Measurements from ENCODE around the gene C6. TPM values are rescaled to one million over a fixed set of nuclear protein-coding genes. Genes with fewer than 3 reads are reported as not detected.

The C6 gene
- total and polyA plus RNA-seq, 2 of the 13 experiments (the other 11 are each of a cell fraction or from before 2014, with no cell fraction given): 0.28 to 4.7 TPM

GRCh38 chr5:41182666-41183065 lies 30.7 kb downstream of the C6 start (continued):
- TF ChIP-seq, protein P1, sequence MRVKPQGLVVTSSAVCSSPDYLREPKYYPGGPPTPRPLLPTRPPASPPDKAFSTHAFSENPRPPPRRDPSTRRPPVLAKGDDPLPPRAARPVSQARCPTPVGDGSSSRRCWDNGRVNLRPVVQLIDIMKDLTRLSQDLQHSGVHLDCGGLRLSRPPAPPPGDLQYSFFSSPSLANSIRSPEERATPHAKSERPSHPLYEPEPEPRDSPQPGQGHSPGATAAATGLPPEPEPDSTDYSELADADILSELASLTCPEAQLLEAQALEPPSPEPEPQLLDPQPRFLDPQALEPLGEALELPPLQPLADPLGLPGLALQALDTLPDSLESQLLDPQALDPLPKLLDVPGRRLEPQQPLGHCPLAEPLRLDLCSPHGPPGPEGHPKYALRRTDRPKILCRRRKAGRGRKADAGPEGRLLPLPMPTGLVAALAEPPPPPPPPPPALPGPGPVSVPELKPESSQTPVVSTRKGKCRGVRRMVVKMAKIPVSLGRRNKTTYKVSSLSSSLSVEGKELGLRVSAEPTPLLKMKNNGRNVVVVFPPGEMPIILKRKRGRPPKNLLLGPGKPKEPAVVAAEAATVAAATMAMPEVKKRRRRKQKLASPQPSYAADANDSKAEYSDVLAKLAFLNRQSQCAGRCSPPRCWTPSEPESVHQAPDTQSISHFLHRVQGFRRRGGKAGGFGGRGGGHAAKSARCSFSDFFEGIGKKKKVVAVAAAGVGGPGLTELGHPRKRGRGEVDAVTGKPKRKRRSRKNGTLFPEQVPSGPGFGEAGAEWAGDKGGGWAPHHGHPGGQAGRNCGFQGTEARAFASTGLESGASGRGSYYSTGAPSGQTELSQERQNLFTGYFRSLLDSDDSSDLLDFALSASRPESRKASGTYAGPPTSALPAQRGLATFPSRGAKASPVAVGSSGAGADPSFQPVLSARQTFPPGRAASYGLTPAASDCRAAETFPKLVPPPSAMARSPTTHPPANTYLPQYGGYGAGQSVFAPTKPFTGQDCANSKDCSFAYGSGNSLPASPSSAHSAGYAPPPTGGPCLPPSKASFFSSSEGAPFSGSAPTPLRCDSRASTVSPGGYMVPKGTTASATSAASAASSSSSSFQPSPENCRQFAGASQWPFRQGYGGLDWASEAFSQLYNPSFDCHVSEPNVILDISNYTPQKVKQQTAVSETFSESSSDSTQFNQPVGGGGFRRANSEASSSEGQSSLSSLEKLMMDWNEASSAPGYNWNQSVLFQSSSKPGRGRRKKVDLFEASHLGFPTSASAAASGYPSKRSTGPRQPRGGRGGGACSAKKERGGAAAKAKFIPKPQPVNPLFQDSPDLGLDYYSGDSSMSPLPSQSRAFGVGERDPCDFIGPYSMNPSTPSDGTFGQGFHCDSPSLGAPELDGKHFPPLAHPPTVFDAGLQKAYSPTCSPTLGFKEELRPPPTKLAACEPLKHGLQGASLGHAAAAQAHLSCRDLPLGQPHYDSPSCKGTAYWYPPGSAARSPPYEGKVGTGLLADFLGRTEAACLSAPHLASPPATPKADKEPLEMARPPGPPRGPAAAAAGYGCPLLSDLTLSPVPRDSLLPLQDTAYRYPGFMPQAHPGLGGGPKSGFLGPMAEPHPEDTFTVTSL (CRISPR knock-in tag; IDR thresholded peaks at IDR 0.05; ENCODE audit: borderline replicate concordance): no peak
- TF ChIP-seq HES4 (CRISPR knock-in tag; IDR thresholded peaks at IDR 0.05; ENCODE audit: borderline replicate concordance): no peak
- peak; percentile 28; the same call in 1 of the 2 replicates for TF ChIP-seq BCL6 (CRISPR knock-in tag; IDR thresholded peaks at IDR 0.05)
- no peak for TF ChIP-seq POLR2AphosphoS2 (IDR thresholded peaks at IDR 0.05; ENCODE audit: low read depth, low read length)
- TF ChIP-seq SNAPC2 (CRISPR knock-in tag; IDR thresholded peaks at IDR 0.05): no peak
- TF ChIP-seq RAD21 (CRISPR knock-in tag; IDR thresholded peaks at IDR 0.05): no peak
- TF ChIP-seq RORA (CRISPR knock-in tag; IDR thresholded peaks at IDR 0.05): no peak
- no peak for TF ChIP-seq ZNF7 (CRISPR knock-in tag; IDR thresholded peaks at IDR 0.05)
- no peak for TF ChIP-seq MAF1 (CRISPR knock-in tag; IDR thresholded peaks at IDR 0.05; ENCODE audit: borderline replicate concordance)
- TF ChIP-seq, protein P2, sequence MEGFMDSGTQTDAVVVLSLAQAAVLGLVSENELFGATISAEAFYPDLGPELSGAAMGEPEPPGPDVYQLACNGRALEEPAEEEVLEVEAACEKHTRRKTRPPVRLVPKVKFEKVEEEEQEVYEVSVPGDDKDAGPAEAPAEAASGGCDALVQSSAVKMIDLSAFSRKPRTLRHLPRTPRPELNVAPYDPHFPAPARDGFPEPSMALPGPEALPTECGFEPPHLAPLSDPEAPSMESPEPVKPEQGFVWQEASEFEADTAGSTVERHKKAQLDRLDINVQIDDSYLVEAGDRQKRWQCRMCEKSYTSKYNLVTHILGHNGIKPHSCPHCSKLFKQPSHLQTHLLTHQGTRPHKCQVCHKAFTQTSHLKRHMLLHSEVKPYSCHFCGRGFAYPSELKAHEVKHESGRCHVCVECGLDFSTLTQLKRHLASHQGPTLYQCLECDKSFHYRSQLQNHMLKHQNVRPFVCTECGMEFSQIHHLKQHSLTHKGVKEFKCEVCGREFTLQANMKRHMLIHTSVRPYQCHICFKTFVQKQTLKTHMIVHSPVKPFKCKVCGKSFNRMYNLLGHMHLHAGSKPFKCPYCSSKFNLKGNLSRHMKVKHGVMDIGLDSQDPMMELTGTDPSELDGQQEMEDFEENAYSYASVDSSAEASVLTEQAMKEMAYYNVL (CRISPR knock-in tag; IDR thresholded peaks at IDR 0.05; ENCODE audit: borderline replicate concordance): no peak
- TF ChIP-seq FOXA1 (IDR thresholded peaks at IDR 0.05): no peak
- no peak for TF ChIP-seq FOXA1 (CRISPR knock-in tag; IDR thresholded peaks at IDR 0.05)
- no peak for TF ChIP-seq IKZF5 (CRISPR knock-in tag; IDR thresholded peaks at IDR 0.05)
- TF ChIP-seq U2AF2 (IDR thresholded peaks at IDR 0.05; ENCODE audit: low read depth, low read length): no peak
- no peak for TF ChIP-seq ZNF552 (CRISPR knock-in tag; IDR thresholded peaks at IDR 0.05; ENCODE audit: borderline replicate concordance)
- no peak for TF ChIP-seq PAX8 (CRISPR knock-in tag; IDR thresholded peaks at IDR 0.05; ENCODE audit: borderline replicate concordance)
- TF ChIP-seq, protein P3, sequence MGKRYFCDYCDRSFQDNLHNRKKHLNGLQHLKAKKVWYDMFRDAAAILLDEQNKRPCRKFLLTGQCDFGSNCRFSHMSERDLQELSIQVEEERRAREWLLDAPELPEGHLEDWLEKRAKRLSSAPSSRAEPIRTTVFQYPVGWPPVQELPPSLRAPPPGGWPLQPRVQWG (CRISPR knock-in tag; IDR thresholded peaks at IDR 0.05; ENCODE audit: borderline replicate concordance, low read depth): no peak
- no peak for TF ChIP-seq SRF (IDR thresholded peaks at IDR 0.05; ENCODE audit: low read depth, low read length)
- TF ChIP-seq SRSF1 (optimal IDR thresholded peaks at IDR 0.05; ENCODE audit: low read depth, low read length): no peak
- TF ChIP-seq MTF2 (CRISPR knock-in tag; IDR thresholded peaks at IDR 0.05; ENCODE audit: borderline replicate concordance): no peak
- TF ChIP-seq ZNF704 (CRISPR knock-in tag; IDR thresholded peaks at IDR 0.05; ENCODE audit: borderline replicate concordance): no peak
- no peak for TF ChIP-seq RFX5 (IDR thresholded peaks at IDR 0.05; ENCODE audit: low read depth, low read length)

All from HepG2 (cell line).